Osteoblast (primary cell): ENCODE data around the gene GRID1. TPM values are rescaled to one million over a fixed set of nuclear protein-coding genes. Genes with fewer than 3 reads are reported as not detected.

Experiments
- DNase-seq: peaks from one replicate; pipeline ENCODE4 v3.0.0; 2011; ENCODE audit warnings: low spot score, mixed read lengths; ENCODE audit not compliant: insufficient read length; ENCODE audit errors: missing footprints
- H2AFZ ChIP-seq: 2 replicates; pipeline ENCODE4 v1.6.0; 2011; ENCODE audit warnings: mild to moderate bottlenecking, low read length
- H3K27ac ChIP-seq: 2 replicates; pipeline ENCODE4 v1.5.1; 2011; ENCODE audit warnings: mild to moderate bottlenecking, low read depth, low read length, moderate library complexity
- H3K27me3 ChIP-seq: 2 replicates; pipeline ENCODE4 v1.6.0; 2012; ENCODE audit warnings: mild to moderate bottlenecking, control low read depth, inconsistent platforms, low read length, moderate library complexity; ENCODE audit not compliant: insufficient read depth
- H3K36me3 ChIP-seq: 2 replicates; pipeline ENCODE4 v1.5.1; 2011; ENCODE audit warnings: mild to moderate bottlenecking, low read length, control low read depth, moderate library complexity; ENCODE audit not compliant: insufficient read depth
- H3K4me1 ChIP-seq: 2 replicates; pipeline ENCODE4 v1.5.1; 2011; ENCODE audit warnings: mild to moderate bottlenecking, low read length, control low read depth, moderate library complexity; ENCODE audit not compliant: insufficient read depth
- H3K4me2 ChIP-seq: 2 replicates; pipeline ENCODE4 v1.6.0; 2011; ENCODE audit warnings: mild to moderate bottlenecking, low read length; ENCODE audit not compliant: insufficient read depth
- H3K4me3 ChIP-seq: fragments of 200-600 bp; sonication (generic); 3 replicates; pipeline ENCODE4 v1.5.1; 2012; ENCODE audit warnings: mild to moderate bottlenecking, low read length, inconsistent platforms; ENCODE audit not compliant: insufficient read depth
- H3K79me2 ChIP-seq: 2 replicates; pipeline ENCODE4 v1.6.0; 2012; ENCODE audit warnings: mild to moderate bottlenecking, low read length, control low read depth, inconsistent platforms; ENCODE audit not compliant: insufficient read depth
- H3K9me3 ChIP-seq: 2 replicates; pipeline ENCODE4 v1.5.1; 2011; ENCODE audit warnings: low read depth, low read length, control low read depth
- H4K20me1 ChIP-seq: 2 replicates; pipeline ENCODE4 v1.6.0; 2012; ENCODE audit warnings: mild to moderate bottlenecking, low read length, control low read depth; ENCODE audit not compliant: insufficient read depth
- CTCF ChIP-seq: IDR thresholded peaks from 2 replicates; pipeline ENCODE4 v1.5.1; 2011; ENCODE audit warnings: mild to moderate bottlenecking, low read depth, low read length, moderate library complexity; ENCODE audit errors: extremely low read depth
- total RNA-seq: library from RNA; depleted of rRNA; stranded (reverse); fragments of >200 nt; gene quantifications from 2 replicates; pipeline ENCODE4 v1.2.3, GENCODE V29; 2012

Gene GRID1
- total RNA-seq, 1 donor = not detected

GRCh38 chr10:86063341-86063740 lies 303.3 kb downstream of the GRID1 start:
- no peak overlapping the region for H2AFZ ChIP-seq
- no peak for DNase-seq
- H4K20me1 ChIP-seq = no peaks in the 10 kb centered on the region
- H3K27ac ChIP-seq = no peak overlapping the region
- H3K4me3 ChIP-seq = no peak overlapping the region
- TF ChIP-seq CTCF = no peak
- no peak overlapping the region for H3K4me2 ChIP-seq
- no peaks in the 10 kb centered on the region for H3K9me3 ChIP-seq
- H3K79me2 ChIP-seq = no peaks in the 10 kb centered on the region
- no peaks in the 10 kb centered on the region for H3K27me3 ChIP-seq
- H3K36me3 ChIP-seq = no peaks in the 10 kb centered on the region
- H3K4me1 ChIP-seq = no peaks in the 10 kb centered on the region

- Histone ChIP-seq H3K27me3 (no peaks in the 10 kb centered on the region), H3K79me2 (no peaks in the 10 kb centered on the region), H2AFZ (no peak overlapping the region), H3K36me3 (no peaks in the 10 kb centered on the region), H3K4me1 (no peaks in the 10 kb centered on the region), H4K20me1 (no peaks in the 10 kb centered on the region), H3K4me2 (no peak overlapping the region), H3K27ac (no peak overlapping the region), H3K4me3 (no peak overlapping the region), H3K9me3 (no peaks in the 10 kb centered on the region)
- no peak for DNase-seq
- TF ChIP-seq CTCF = no peak
Measured at GRCh38 chr10:86062647-86063145, 303.9 kb downstream of the GRID1 start.

GRCh38 chr10:86062198-86062550 lies 304.4 kb downstream of the GRID1 start:
- no peak for TF ChIP-seq CTCF
- no peaks in the 10 kb centered on the region for H3K79me2 ChIP-seq
- DNase-seq = no peak
- no peak overlapping the region for H3K4me3 ChIP-seq
- no peaks in the 10 kb centered on the region for H3K4me1 ChIP-seq
- no peak overlapping the region for H3K4me2 ChIP-seq
- no peak overlapping the region for H2AFZ ChIP-seq
- H3K27ac ChIP-seq = no peak overlapping the region
- no peaks in the 10 kb centered on the region for H3K27me3 ChIP-seq
- H3K9me3 ChIP-seq = no peaks in the 10 kb centered on the region
- no peaks in the 10 kb centered on the region for H3K36me3 ChIP-seq
- H4K20me1 ChIP-seq = no peaks in the 10 kb centered on the region

DNA sequence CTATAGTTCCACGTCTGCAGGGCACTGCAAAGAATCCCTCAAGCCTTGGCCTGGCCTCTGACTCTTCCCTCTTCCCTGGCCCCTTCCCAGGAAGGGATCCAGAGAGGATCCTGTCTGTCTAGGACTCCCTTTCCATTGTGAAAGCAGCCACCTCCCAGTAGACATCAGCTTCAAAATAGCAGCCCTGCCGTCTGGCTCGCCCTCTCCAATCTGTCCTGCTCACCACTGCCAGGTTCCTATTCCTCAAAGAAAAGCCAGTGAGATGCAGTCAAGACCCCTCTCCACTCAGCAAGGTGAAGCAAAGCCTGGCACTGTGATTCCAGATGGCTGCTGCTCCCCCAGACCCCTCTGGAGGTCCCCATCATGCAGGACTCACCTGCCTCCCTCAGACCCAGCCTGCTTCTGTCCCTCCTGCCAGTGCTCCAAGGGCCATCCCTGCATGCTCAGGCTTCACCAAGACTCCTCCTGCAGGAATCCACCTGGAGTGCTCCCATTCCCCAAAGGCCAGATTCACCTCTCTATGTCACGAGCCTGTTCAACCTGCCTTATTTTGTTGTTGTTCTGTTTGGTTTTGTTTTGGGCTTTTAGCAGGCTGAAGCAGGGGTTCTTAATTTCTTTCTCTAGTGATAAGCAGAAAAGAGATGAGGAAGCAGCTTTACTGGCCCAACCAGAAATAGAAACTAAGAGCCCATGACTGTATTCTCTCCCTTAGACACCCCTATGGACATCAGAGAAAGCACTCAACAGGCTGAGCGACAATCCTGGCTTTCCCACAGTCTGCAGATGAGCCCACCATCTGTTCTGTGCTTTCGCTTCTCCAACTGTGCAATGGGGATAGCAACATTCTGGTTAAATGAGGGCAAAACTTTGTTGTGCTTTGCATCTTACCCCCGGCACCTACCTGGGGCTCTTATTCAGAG lies 305.1 kb downstream of the GRID1 start:
- Histone ChIP-seq H2AFZ (no peak overlapping the region), H3K9me3 (no peaks in the 10 kb centered on the region), H3K27me3 (no peaks in the 10 kb centered on the region), H3K4me3 (no peak overlapping the region), H3K27ac (no peak overlapping the region), H4K20me1 (no peaks in the 10 kb centered on the region), H3K79me2 (no peaks in the 10 kb centered on the region), H3K4me2 (no peak overlapping the region), H3K36me3 (no peaks in the 10 kb centered on the region), H3K4me1 (no peaks in the 10 kb centered on the region)
- no peak for TF ChIP-seq CTCF
- no peak for DNase-seq
